Astrocyte of the spinal cord (primary cell): ENCODE measurements around the gene EZR.
"Not testable (repeated sequence)": the region's sequence is repeated elsewhere in the genome, so short reads cannot be mapped to it uniquely, and the experiment has no call there.

Experiments
- DNase-seq: peaks from one replicate; pipeline ENCODE4 v3.0.0; 2011; ENCODE audit warnings: low read depth, low spot score
- H3K4me3 ChIP-seq: 2 replicates; pipeline ENCODE4 v1.5.1; 2011; ENCODE audit warnings: low read depth, mild to moderate bottlenecking, low read length, moderate library complexity
- in situ Hi-C: cut with HindIII; loops from 2 replicates; pipeline ENCODE4 v1.10.0; 2017; ENCODE audit warnings: low sequenced_read_pairs
- TF ChIP-seq, protein P1 (sequence below): IDR thresholded peaks from 2 replicates; pipeline ENCODE4 v1.5.1; 2012; ENCODE audit warnings: low read depth, mild to moderate bottlenecking, low read length, inconsistent platforms

EZR gene

GRCh38 chr6:158834675-158835385 lies 15.7 kb upstream of the EZR start:
- TF ChIP-seq, protein P1, sequence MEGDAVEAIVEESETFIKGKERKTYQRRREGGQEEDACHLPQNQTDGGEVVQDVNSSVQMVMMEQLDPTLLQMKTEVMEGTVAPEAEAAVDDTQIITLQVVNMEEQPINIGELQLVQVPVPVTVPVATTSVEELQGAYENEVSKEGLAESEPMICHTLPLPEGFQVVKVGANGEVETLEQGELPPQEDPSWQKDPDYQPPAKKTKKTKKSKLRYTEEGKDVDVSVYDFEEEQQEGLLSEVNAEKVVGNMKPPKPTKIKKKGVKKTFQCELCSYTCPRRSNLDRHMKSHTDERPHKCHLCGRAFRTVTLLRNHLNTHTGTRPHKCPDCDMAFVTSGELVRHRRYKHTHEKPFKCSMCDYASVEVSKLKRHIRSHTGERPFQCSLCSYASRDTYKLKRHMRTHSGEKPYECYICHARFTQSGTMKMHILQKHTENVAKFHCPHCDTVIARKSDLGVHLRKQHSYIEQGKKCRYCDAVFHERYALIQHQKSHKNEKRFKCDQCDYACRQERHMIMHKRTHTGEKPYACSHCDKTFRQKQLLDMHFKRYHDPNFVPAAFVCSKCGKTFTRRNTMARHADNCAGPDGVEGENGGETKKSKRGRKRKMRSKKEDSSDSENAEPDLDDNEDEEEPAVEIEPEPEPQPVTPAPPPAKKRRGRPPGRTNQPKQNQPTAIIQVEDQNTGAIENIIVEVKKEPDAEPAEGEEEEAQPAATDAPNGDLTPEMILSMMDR: no peak
- in situ Hi-C loops: no loop called here
- H3K4me3 ChIP-seq: no peak overlapping the region
- no peak for DNase-seq

DNA sequence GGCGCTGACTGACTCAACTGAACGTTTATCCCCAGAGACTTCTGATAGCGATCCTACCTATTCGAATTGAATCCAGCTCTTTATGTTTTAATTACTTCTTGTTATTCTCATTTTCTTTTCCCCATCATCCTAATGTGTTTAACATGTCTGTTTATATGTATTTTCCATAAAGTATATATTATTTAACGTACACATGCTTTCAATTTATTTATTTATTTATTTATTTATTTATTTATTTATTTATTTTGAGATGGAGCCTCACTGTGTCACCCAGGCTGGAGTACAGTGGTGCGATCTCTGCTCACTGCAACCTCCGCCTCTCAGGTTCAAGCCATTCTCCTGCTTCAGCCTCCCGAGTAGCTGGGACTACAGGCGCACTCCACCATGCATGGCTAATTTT lies 13.6 kb upstream of the EZR start:
- in situ Hi-C loops, H3K4me3 ChIP-seq, DNase-seq: not testable (repeated sequence)

DNA sequence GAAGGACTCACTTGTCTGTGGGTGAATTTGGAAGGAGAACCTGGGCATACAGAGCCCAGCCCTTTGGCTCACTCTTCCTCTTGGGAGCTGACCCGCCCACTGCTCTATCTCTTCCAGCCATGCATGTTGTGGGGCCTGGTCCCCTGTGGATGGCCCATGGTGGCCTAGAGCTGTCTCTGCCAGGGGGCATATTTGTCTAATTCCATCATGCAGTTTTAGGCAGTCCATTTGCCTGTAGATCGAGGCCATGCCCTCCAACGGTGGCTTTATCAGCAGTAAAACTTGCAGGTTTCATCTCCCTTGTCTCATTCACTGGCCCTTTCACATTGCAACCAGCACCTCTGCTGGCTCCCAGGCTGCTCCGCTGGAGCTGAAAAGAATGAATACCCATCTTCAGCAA lies 12.9 kb upstream of the EZR start:
- in situ Hi-C loops: no loop called here
- TF ChIP-seq, protein P1: no peak
- DNase-seq: no peak
- H3K4me3 ChIP-seq: no peak overlapping the region

DNA sequence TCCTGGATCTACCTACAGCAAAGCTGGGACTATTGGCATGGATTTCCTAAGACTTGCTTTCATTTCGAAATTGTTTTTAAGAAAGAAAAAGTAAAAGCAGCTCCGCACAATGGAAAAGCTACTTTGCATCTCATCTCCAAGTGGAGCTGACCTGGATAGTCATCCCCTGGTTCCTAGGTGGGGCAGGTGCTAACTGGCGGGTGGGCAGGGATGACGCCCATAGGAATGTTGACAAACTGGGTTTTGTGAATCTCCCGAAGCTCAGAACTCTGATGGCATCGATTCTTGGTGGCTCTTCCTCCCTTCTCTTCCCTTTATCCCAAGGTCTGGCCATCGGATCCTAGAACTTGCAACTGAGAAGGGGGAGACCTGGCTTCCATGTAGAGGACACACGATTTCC lies 12.4 kb upstream of the EZR start:
- in situ Hi-C loops: no loop called here
- TF ChIP-seq, protein P1: no peak
- DNase-seq: no peak
- H3K4me3 ChIP-seq: no peak overlapping the region

DNA sequence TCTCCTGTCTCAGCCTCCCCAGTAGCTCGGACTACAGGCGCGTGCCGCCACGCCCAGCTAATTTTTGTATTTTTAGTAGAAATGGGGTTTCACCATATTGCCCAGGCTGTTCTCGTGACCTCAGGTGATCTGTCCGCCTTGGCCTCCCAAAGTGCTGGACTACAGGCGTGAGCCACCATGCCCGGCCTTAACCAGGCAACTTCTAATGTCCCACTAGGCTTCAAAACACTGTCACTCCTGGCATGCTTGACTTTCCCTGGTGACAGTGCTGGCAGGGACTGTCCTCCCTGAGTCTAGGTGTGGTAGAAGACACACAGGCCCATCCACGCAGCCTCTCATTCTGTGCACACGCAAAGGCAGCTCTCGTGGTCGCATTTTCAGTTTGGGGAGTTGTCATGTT lies 11.6 kb upstream of the EZR start:
- TF ChIP-seq, protein P1: no peak
- no peak for DNase-seq
- in situ Hi-C loops: no loop called here
- no peak overlapping the region for H3K4me3 ChIP-seq

DNA sequence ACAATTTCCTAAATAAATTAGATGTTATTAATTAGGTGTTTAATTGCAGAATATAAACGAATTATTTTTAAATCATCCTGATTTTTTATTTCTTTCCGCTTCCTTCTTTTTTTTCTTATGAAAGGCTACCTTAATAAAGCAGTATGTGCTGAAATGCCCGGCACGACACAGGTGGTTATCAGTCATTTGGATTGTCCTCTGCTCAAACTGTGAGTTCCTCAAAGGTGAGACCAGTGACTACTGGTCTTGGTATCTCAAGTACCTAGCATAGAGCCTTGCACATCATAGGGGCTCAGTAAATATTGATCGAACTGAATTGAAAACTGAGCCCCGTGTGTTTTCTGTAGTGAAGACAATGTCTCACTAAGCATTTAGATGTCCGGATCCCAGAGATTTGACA lies 9.6 kb upstream of the EZR start:
- DNase-seq: no peak
- in situ Hi-C loops: no loop called here
- TF ChIP-seq, protein P1: no peak
- H3K4me3 ChIP-seq: no peak overlapping the region

GRCh38 chr6:158826819-158827501 lies 7.8 kb upstream of the EZR start:
- no peak overlapping the region for H3K4me3 ChIP-seq
- TF ChIP-seq, protein P1: no peak
- in situ Hi-C loops: no loop called here
- DNase-seq: no peak
